ENCODE measurements around the gene SLC6A5.
"Not testable (repeated sequence)": the region's sequence is repeated elsewhere in the genome, so short reads cannot be mapped to it uniquely, and the experiment has no call there.

SLC6A5 gene

GRCh38 chr11:20599221-20600019, at the start of gene SLC6A5:
TSS of gene SLC6A5 (plus strand) at chr11:20599608. CDS start at chr11:20599673, 65 bp downstream.
- Histone ChIP-seq H3K4me2 (ENCODE audit: low read length) (no peak within 1 kb of the TSS), H3K27me3 (ENCODE audit: insufficient read depth, low read length) (no peaks in the 10 kb centered on the region), H3K79me2 (ENCODE audit: insufficient read depth, low read length) (no peaks in the 10 kb centered on the region), H2AFZ (ENCODE audit: low read length) (no peak within 1 kb of the TSS), H3K9ac (ENCODE audit: low read length) (no peak within 1 kb of the TSS), H3F3A (ENCODE audit: insufficient read depth, low read length) (no peaks in the 10 kb centered on the region), H3K4me3 (ENCODE audit: low read depth, low read length, poor library complexity, severe bottlenecking) (no peak within 1 kb of the TSS), H3K36me3 (ENCODE audit: insufficient read depth, low read length) (no peaks in the 10 kb centered on the region), H3K9me2 (ENCODE audit: low read depth, low read length) (no peaks in the 10 kb centered on the region), H3K27ac (ENCODE audit: low read depth, low read length, poor library complexity, severe bottlenecking) (no peak within 1 kb of the TSS), H4K20me1 (ENCODE audit: insufficient read depth, low read length) (no peaks in the 10 kb centered on the region), H3K9me3 (ENCODE audit: low read length) (no peaks in the 10 kb centered on the region), H3K4me1 (ENCODE audit: insufficient read depth, low read length, severe bottlenecking) (no peaks in the 10 kb centered on the region)
- TF ChIP-seq CTCF (IDR thresholded peaks at IDR 0.05; ENCODE audit: low read length) (no peak), EZH2 (IDR thresholded peaks at IDR 0.05; ENCODE audit: borderline replicate concordance, low read length) (no peak)

- no peaks in the 10 kb centered on the region for H3F3A ChIP-seq (ENCODE audit: insufficient read depth, low read length)
- no peaks in the 10 kb centered on the region for H3K27me3 ChIP-seq (ENCODE audit: insufficient read depth, low read length)
- TF ChIP-seq CTCF (IDR thresholded peaks at IDR 0.05; ENCODE audit: low read length), result no peak
- no peak for TF ChIP-seq EZH2 (IDR thresholded peaks at IDR 0.05; ENCODE audit: borderline replicate concordance, low read length)
- no peak overlapping the region for H3K4me2 ChIP-seq (ENCODE audit: low read length)
- H3K36me3 ChIP-seq (ENCODE audit: insufficient read depth, low read length), result no peaks in the 10 kb centered on the region
- no peaks in the 10 kb centered on the region for H3K79me2 ChIP-seq (ENCODE audit: insufficient read depth, low read length)
- no peak overlapping the region for H3K4me3 ChIP-seq (ENCODE audit: low read depth, low read length, poor library complexity, severe bottlenecking)
- H3K4me1 ChIP-seq (ENCODE audit: insufficient read depth, low read length, severe bottlenecking), result no peaks in the 10 kb centered on the region
- H3K9me2 ChIP-seq (ENCODE audit: low read depth, low read length), result no peaks in the 10 kb centered on the region
- H3K27ac ChIP-seq (ENCODE audit: low read depth, low read length, poor library complexity, severe bottlenecking), result no peak overlapping the region
- no peaks in the 10 kb centered on the region for H3K9me3 ChIP-seq (ENCODE audit: low read length)
- no peak overlapping the region for H3K9ac ChIP-seq (ENCODE audit: low read length)
- H2AFZ ChIP-seq (ENCODE audit: low read length), result no peak overlapping the region
- no peaks in the 10 kb centered on the region for H4K20me1 ChIP-seq (ENCODE audit: insufficient read depth, low read length)
Observed at GRCh38 chr11:20551096-20551495, 48.3 kb upstream of the SLC6A5 start.

GRCh38 chr11:20555783-20556182, 43.6 kb upstream of the SLC6A5 start:
- H3K79me2 ChIP-seq (ENCODE audit: insufficient read depth, low read length), result no peaks in the 10 kb centered on the region
- no peak overlapping the region for H2AFZ ChIP-seq (ENCODE audit: low read length)
- no peaks in the 10 kb centered on the region for H4K20me1 ChIP-seq (ENCODE audit: insufficient read depth, low read length)
- H3F3A ChIP-seq (ENCODE audit: insufficient read depth, low read length), result no peaks in the 10 kb centered on the region
- no peak overlapping the region for H3K27ac ChIP-seq (ENCODE audit: low read depth, low read length, poor library complexity, severe bottlenecking)
- no peaks in the 10 kb centered on the region for H3K27me3 ChIP-seq (ENCODE audit: insufficient read depth, low read length)
- no peaks in the 10 kb centered on the region for H3K4me1 ChIP-seq (ENCODE audit: insufficient read depth, low read length, severe bottlenecking)
- no peak overlapping the region for H3K4me2 ChIP-seq (ENCODE audit: low read length)
- H3K9me3 ChIP-seq (ENCODE audit: low read length), result no peaks in the 10 kb centered on the region
- no peaks in the 10 kb centered on the region for H3K9me2 ChIP-seq (ENCODE audit: low read depth, low read length)
- no peak for TF ChIP-seq EZH2 (IDR thresholded peaks at IDR 0.05; ENCODE audit: borderline replicate concordance, low read length)
- no peaks in the 10 kb centered on the region for H3K36me3 ChIP-seq (ENCODE audit: insufficient read depth, low read length)
- no peak overlapping the region for H3K4me3 ChIP-seq (ENCODE audit: low read depth, low read length, poor library complexity, severe bottlenecking)
- no peak overlapping the region for H3K9ac ChIP-seq (ENCODE audit: low read length)

GRCh38 chr11:20556396-20556795, 43.0 kb upstream of the SLC6A5 start:
- not testable (repeated sequence) for H4K20me1 ChIP-seq (ENCODE audit: insufficient read depth, low read length); H3K27ac ChIP-seq (ENCODE audit: low read depth, low read length, poor library complexity, severe bottlenecking); H3K9ac ChIP-seq (ENCODE audit: low read length); H3K36me3 ChIP-seq (ENCODE audit: insufficient read depth, low read length); H3F3A ChIP-seq (ENCODE audit: insufficient read depth, low read length); H2AFZ ChIP-seq (ENCODE audit: low read length); H3K79me2 ChIP-seq (ENCODE audit: insufficient read depth, low read length); H3K27me3 ChIP-seq (ENCODE audit: insufficient read depth, low read length); H3K4me1 ChIP-seq (ENCODE audit: insufficient read depth, low read length, severe bottlenecking); H3K4me3 ChIP-seq (ENCODE audit: low read depth, low read length, poor library complexity, severe bottlenecking); H3K4me2 ChIP-seq (ENCODE audit: low read length); H3K9me2 ChIP-seq (ENCODE audit: low read depth, low read length); H3K9me3 ChIP-seq (ENCODE audit: low read length)

All from OCI-LY1 (cell line).